GM12892 (cell line): ENCODE results near the gene TNFAIP2.
"Not testable (repeated sequence)": the region's sequence is repeated elsewhere in the genome, so short reads cannot be mapped to it uniquely, and the experiment has no call there.

ENCODE experiments used
- DNase-seq: peaks from one replicate; pipeline ENCODE4 v3.0.0; 2011; ENCODE audit not compliant: insufficient read length
- FAIRE-seq: peaks from 2 replicates; lab custom pipeline; 2011; peaks lifted over from hg19 to GRCh38; lab: Jason Lieb, UNC
- POLR2A ChIP-seq: IDR thresholded peaks from 2 replicates; pipeline ENCODE4 v1.6.1; 2011; ENCODE audit warnings: low read depth, low read length, control low read depth
- POLR2AphosphoS5 ChIP-seq: IDR thresholded peaks from 2 replicates; pipeline ENCODE4 v1.6.1; 2011; ENCODE audit warnings: low read depth, low read length, control low read depth
- TAF1 ChIP-seq: IDR thresholded peaks from 2 replicates; pipeline ENCODE4 v1.6.1; 2011; ENCODE audit warnings: low read depth, mild to moderate bottlenecking, control low read depth, low read length, borderline replicate concordance

The TNFAIP2 gene

GRCh38 chr14:103142721-103143302 lies 19.6 kb downstream of the TNFAIP2 start:
- FAIRE-seq (no peak), DNase-seq (no peak)
- TF ChIP-seq TAF1: no peak
- no peak for TF ChIP-seq POLR2AphosphoS5
- no peak for TF ChIP-seq POLR2A

- TF ChIP-seq POLR2A (no peak), TAF1 (no peak), POLR2AphosphoS5 (no peak)
- DNase-seq: no peak
- no peak for FAIRE-seq
These were observed 20.2 kb downstream of the TNFAIP2 start for GRCh38 chr14:103143506-103143905.

GRCh38 chr14:103144085-103144484 lies 20.8 kb downstream of the TNFAIP2 start:
- TF ChIP-seq POLR2A (no peak), TAF1 (no peak), POLR2AphosphoS5 (no peak)
- DNase-seq: no peak
- FAIRE-seq: no peak

- DNase-seq (no peak), FAIRE-seq (no peak)
- TF ChIP-seq TAF1 (no peak), POLR2A (no peak), POLR2AphosphoS5 (no peak)
These were observed 23.0 kb downstream of the TNFAIP2 start for GRCh38 chr14:103146141-103146709.

GRCh38 chr14:103149351-103150237 lies 26.3 kb downstream of the TNFAIP2 start:
- FAIRE-seq (no peak), DNase-seq (no peak)
- TF ChIP-seq TAF1: no peak
- no peak for TF ChIP-seq POLR2A
- no peak for TF ChIP-seq POLR2AphosphoS5

- no peak for TF ChIP-seq POLR2AphosphoS5
- no peak for DNase-seq
- no peak for FAIRE-seq
These were observed 28.1 kb downstream of the TNFAIP2 start for GRCh38 chr14:103151270-103151945.

GRCh38 chr14:103155010-103155409 lies 31.7 kb downstream of the TNFAIP2 start:
- FAIRE-seq (no peak), DNase-seq (no peak)
- TF ChIP-seq POLR2AphosphoS5 (no peak), TAF1 (no peak), POLR2A (no peak)

- DNase-seq, FAIRE-seq: not testable (repeated sequence)
These were observed 32.2 kb downstream of the TNFAIP2 start for GRCh38 chr14:103155416-103155815.

- DNase-seq (no peak), FAIRE-seq (no peak)
- no peak for TF ChIP-seq TAF1
- no peak for TF ChIP-seq POLR2A
- TF ChIP-seq POLR2AphosphoS5: no peak
These were observed 32.6 kb downstream of the TNFAIP2 start for GRCh38 chr14:103155826-103156394.

GRCh38 chr14:103156651-103157378 lies 33.6 kb downstream of the TNFAIP2 start:
- TF ChIP-seq TAF1: no peak
- no peak for TF ChIP-seq POLR2A
- TF ChIP-seq POLR2AphosphoS5: no peak
- DNase-seq (no peak), FAIRE-seq (no peak)

GRCh38 chr14:103157969-103158368 lies 34.7 kb downstream of the TNFAIP2 start:
- DNase-seq (no peak), FAIRE-seq (no peak)
- TF ChIP-seq POLR2AphosphoS5 (no peak), POLR2A (no peak), TAF1 (no peak)
